Nucleus accumbens (tissue), 56 donors: Measurements from ENCODE around the gene ZNF57.
"Not testable (repeated sequence)": the region's sequence is repeated elsewhere in the genome, so short reads cannot be mapped to it uniquely, and the experiment has no call there.

Experiments
- DNase-seq, 56 donors: peaks; one replicate each; lab custom pipeline; 2025; lab: John Stamatoyannopoulos, UW

ZNF57 gene

GRCh38 chr19:2890531-2890930 lies 10.2 kb upstream of the ZNF57 start:
- not testable (repeated sequence) for DNase-seq

GRCh38 chr19:2896694-2897093 lies 4.0 kb upstream of the ZNF57 start:
- no peak for DNase-seq

GRCh38 chr19:2902590-2903218 lies 2.0 kb downstream of the ZNF57 start:
- no peak for DNase-seq

GRCh38 chr19:2903326-2903725 lies 2.6 kb downstream of the ZNF57 start:
- not testable (repeated sequence) for DNase-seq

GRCh38 chr19:2905918-2906519 lies 5.3 kb downstream of the ZNF57 start:
- DNase-seq = no peak

- no peak for DNase-seq
Observed at GRCh38 chr19:2906631-2907195, 6.0 kb downstream of the ZNF57 start.

GRCh38 chr19:2912306-2912705 lies 11.6 kb downstream of the ZNF57 start:
- no peak for DNase-seq

- DNase-seq = no peak
Observed at GRCh38 chr19:2917275-2918184, 16.8 kb downstream of the ZNF57 start.

GRCh38 chr19:2922987-2923386 lies 22.3 kb downstream of the ZNF57 start:
- no peak for DNase-seq

- DNase-seq = no peak
Observed at GRCh38 chr19:2923510-2923909, 22.8 kb downstream of the ZNF57 start.

- DNase-seq = no peak
Observed at GRCh38 chr19:2926341-2927031, 25.8 kb downstream of the ZNF57 start.

- DNase-seq = no peak
Observed at GRCh38 chr19:2927032-2927430, 26.3 kb downstream of the ZNF57 start.

GRCh38 chr19:2933490-2933910 lies 32.8 kb downstream of the ZNF57 start:
- DNase-seq = no peak

GRCh38 chr19:2935863-2936262 lies 35.1 kb downstream of the ZNF57 start:
- not testable (repeated sequence) for DNase-seq

- DNase-seq = no peak
Observed at GRCh38 chr19:2942928-2943640, 42.4 kb downstream of the ZNF57 start.

GRCh38 chr19:2944403-2944774 lies 43.7 kb downstream of the ZNF57 start:
- no peak for DNase-seq

GRCh38 chr19:2944775-2945574 lies 44.2 kb downstream of the ZNF57 start, which contains the start of gene ZNF77:
TSS of gene ZNF77 (minus strand) at chr19:2944971. CDS start at chr19:2944840, 131 bp downstream.
- DNase-seq = peak; percentile 63 to 99 (median 96)

- no peak for DNase-seq
Observed at GRCh38 chr19:2945575-2946184, 45.0 kb downstream of the ZNF57 start.

GRCh38 chr19:2949939-2950285 lies 49.2 kb downstream of the ZNF57 start:
- DNase-seq = peak in 2 of 56 donors; percentile 51 to 55
